Testis (tissue), 2 donors: Measurements from ENCODE around the gene SLC25A29.

Experiments
- CTCF ChIP-seq, 3 experiments: fragments of 450-650 bp in 2 of 3; fragments of 200-600 bp in 1 of 3; sonication (generic) in 1 of 3; IDR thresholded peaks; one replicate each; pipeline ENCODE4 v1.5.1; 2016 to 2019; ENCODE audit warnings: antibody characterized with exemption in 3 of 3, mild to moderate bottlenecking in 2 of 3, moderate library complexity in 1 of 3
- POLR2A ChIP-seq: fragments of 450-650 bp; IDR thresholded peaks from one replicate; pipeline ENCODE4 v1.6.1; 2017; ENCODE audit warnings: antibody characterized with exemption, mild to moderate bottlenecking, moderate library complexity

- TF ChIP-seq POLR2A: no peak
- TF ChIP-seq CTCF (IDR thresholded peaks at IDR 0.05): no peak
Measured at GRCh38 chr14:100252684-100253083, 53.6 kb downstream of the SLC25A29 start.
